ACHN (cell line): ENCODE measurements around the gene SPAG9.
A peak's percentile ranks its signal among the peaks of the same experiment; 100 is the strongest.

ENCODE experiments used
- DNase-seq: peaks from one replicate; pipeline ENCODE4 v3.0.0-alpha.2; 2015
- in situ Hi-C: cut with HindIII; loops from 2 replicates; pipeline ENCODE4 v1.10.0; 2017; ENCODE audit warnings: low sequenced_read_pairs, low pct_ligation_motif_present, low pct_unique_long_range_greater_than_20kb

SPAG9 gene

DNA sequence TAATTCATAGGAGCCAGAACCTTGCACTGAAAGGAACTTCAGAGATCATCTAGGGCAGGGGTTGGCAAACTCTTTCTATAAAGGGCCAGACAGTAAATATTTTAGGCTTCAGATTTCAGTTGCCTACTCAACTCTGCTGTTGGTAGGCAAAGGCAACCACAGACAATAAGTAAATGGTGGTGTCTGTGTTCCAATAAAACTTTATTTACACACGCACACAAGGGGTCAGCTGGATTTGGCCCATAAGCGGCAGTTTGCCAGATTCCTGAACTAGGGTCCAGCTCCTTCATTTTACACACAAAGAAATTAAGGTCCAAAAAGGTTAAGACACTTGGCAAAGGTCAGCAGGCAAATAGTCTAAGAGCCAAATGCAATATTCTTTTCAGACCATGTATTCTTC, 107.3 kb downstream of the SPAG9 start:
- in situ Hi-C loops = no loop called here
- DNase-seq = no peak

DNA sequence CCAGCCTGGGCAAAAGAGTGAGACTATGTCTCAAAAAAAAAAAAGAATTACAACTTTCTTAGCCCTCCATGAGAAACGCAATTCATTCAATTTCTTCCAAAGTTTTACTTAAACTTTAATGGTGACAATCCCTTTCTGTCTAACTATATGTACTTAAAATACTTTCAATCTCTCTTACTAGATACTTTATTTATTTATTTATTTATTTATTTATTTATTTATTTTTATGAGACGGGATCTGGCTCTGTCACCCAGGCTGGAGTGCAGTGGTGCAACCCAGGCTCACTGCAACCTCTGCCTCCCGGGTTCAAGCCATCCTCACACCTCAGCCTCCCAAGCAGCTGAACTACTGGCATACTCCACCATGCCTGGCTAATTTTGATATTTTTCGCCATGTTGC, 108.1 kb downstream of the SPAG9 start:
- in situ Hi-C loops = no loop called here
- no peak for DNase-seq

GRCh38 chr17:51010173-51010675, 110.4 kb downstream of the SPAG9 start:
- no peak for DNase-seq
- in situ Hi-C loops = no loop called here

DNA sequence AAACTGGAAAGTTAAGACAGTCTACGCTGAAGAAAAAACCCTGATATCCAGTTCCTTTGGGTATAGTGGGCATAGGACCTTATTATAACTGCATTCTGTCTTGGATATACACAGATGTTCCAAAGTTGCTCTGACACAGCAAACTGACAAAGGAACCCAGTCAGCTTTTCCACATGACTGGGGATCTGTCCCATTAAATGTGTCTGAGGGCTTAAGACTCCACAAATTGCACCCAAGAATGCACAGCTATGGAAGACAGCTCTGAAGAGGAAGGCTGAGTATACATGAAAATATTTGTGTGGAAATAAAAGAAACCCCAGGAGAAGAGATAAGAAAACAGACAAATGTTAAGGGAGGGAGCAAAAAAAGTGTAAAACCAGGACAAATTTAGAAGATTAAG, 114.1 kb downstream of the SPAG9 start:
- in situ Hi-C loops = no loop called here
- peak; percentile 47 for DNase-seq

DNA sequence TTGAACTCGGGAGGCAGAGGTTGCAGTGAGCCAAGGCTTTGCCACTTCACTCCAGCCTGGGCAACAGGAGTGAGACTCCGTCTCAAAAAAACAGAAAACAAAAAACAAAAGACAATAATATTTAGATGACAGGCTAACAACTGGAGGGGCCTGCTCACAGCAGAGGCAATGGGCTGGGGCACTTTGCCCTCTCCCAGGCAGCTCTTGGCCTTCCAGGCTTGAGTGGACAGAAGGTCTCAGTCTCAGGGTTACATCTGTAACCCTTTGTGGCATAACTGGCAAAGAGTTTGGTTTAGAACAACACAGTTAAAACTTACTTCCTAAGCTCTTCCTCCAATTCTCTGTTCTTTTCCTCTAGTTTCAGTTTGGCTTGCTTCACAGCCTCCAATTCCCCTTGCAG, 114.9 kb downstream of the SPAG9 start:
- no peak for DNase-seq
- in situ Hi-C loops = no loop called here

DNA sequence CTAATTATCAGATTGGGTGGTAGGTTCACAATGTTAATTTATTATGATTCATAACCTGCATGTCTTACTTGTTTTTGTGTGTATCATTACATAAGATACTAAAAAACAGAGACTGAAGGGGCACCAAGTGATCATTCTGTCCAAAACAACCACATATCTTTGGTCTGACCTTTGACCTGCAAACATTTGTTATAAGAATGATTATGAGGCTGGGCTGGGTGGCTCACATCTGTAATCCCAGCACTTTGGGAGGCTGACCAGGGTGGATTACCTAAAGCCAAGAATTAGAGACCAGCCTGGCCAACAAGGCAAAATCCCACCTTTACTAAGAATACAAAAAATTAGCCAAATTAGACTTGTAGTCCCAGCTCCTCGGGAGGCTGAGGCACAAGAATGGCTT, 116.4 kb downstream of the SPAG9 start:
- in situ Hi-C loops = no loop called here
- no peak for DNase-seq

- in situ Hi-C loops = no loop called here
- peak; percentile 78 for DNase-seq
Observed at GRCh38 chr17:51000835-51001638, 119.6 kb downstream of the SPAG9 start.

DNA sequence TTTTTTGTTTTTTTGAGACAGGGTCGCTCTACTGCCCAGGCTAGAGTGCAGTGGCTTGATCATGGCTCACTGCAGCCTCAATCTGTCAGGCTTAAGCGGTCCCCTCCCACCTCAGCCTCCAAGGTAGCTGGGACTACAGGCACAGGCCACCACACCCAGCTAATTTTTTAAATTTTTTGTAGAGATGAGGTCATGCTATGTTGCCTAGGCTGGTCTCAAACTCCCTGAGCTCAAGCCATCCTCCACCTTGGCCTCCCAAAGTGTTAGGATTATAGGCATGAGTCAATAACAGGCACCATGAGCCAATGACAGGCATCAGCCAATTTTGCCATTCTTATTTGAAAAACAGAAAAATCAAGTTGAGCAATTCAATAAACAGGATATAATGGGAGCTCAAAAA, 125.0 kb downstream of the SPAG9 start:
- in situ Hi-C loops = no loop called here
- DNase-seq = no peak

GRCh38 chr17:50993544-50993943, 127.1 kb downstream of the SPAG9 start:
- DNase-seq = no peak

GRCh38 chr17:50989149-50989548, 131.5 kb downstream of the SPAG9 start:
- in situ Hi-C loops = no loop called here
- no peak for DNase-seq

More at GRCh38 chr17:50993544-50993943, 127.1 kb downstream of the SPAG9 start:
- in situ Hi-C loops = no loop called here

- in situ Hi-C loops = no loop called here
- DNase-seq = no peak
Observed at GRCh38 chr17:50988427-50988826, 132.2 kb downstream of the SPAG9 start.

DNA sequence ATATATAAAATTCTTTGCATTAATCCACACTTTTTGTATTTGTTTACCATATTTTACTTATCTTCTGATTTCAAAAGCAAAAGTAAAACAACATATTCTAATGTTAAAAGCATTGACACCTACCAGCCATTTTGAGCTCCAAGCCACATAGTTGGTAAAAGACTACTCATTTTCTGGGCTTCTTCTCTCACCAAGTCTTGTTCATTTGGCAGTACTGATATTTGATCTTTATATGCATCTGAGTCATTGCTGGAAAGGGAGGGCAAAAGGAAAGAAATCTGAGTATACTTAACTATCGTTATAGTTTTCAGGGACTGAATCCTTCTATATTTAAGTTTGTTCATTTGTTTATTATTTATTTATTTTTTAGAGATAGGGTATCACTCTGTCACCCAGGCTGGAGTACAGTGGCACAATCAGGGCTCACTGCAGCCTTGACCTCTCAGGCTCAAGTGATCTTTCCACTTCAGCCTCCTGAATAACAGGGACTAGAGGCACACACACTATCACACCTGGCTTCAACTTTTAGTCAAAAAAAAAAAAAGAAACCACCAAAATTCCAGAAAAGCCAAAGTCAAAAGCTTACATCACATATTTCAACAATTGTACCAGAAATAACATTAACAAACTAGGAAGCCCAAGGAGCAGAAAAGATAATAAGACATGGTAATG, 133.5 kb downstream of the SPAG9 start:
- in situ Hi-C loops = no loop called here
- DNase-seq = peak; percentile 16

- in situ Hi-C loops = no loop called here
- DNase-seq = no peak
Observed at GRCh38 chr17:50981279-50981678, 139.4 kb downstream of the SPAG9 start.

DNA sequence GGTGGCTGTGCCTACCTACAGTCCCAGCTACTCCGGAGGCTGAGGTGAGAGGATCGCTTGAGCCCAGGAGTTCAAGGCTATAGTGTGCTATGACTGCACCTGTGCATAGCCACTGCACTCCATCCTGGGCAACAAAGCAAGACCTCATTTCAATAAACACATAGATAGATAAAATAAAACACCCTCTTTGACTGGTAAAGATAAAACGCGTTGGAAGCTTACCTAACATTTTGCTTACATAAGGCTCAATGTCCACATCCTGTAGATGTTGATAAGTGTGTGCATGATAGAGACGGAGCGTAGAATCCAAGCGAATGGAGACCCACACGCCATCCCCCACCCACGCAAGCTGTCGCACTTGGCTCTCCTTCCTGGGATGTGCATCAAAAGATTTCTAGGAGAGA, 141.1 kb downstream of the SPAG9 start:
- no peak for DNase-seq
- in situ Hi-C loops = no loop called here

DNA sequence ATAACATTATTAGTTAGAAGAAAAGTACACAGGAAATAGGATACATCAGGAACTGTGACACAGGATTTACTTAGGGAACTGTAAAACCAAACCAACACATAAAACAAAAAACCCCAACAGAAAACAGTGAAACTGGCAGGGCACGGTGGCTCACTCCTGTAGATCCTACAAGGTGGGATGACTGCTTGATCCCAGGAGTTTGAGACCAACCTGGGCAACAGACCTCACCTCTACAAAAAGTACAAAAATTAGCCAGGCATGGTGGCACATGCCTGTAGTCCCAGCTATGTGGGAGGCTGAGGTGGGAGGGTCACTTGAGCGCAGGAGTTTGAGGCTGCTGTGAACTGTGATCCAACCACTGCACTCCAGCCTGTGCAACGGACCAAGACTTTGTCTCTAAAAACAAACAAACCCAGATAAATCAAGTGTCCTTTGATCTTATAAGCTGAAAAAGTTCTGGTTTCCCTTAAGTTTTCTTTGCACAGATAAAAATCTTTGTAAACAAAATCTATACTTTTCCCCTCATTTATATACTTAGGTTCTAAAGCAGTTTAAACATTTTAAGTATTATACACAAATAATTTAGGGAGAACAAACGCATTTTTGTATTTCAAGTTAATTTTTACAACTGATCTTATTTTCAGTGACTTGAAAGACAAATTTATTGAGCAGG, 143.0 kb downstream of the SPAG9 start:
- in situ Hi-C loops = no loop called here
- DNase-seq = no peak

DNA sequence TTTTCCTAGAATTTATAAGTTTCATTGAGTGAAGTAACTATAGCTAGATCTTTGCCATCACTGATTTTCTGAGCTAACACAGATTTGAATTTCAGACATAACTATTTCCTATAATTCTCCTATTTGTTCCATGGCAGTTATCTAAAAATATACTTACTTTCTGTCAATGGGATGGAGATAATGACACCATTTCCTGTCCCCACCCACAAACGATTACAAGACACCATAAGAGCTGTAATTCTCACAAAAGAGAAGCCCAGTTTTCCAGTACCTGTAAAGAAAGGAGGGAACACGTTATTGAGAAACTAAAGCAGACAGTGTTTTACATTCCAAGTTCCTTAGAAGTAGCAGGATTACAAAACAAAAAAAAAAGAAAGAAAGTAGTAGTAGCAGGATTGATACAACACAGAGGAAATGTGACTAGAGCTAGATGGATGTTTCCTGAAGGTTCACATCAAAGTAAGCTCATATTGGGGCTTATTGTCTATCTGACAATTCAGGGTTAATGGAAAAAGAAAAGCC, 143.7 kb downstream of the SPAG9 start:
- in situ Hi-C loops = no loop called here
- DNase-seq = no peak

DNA sequence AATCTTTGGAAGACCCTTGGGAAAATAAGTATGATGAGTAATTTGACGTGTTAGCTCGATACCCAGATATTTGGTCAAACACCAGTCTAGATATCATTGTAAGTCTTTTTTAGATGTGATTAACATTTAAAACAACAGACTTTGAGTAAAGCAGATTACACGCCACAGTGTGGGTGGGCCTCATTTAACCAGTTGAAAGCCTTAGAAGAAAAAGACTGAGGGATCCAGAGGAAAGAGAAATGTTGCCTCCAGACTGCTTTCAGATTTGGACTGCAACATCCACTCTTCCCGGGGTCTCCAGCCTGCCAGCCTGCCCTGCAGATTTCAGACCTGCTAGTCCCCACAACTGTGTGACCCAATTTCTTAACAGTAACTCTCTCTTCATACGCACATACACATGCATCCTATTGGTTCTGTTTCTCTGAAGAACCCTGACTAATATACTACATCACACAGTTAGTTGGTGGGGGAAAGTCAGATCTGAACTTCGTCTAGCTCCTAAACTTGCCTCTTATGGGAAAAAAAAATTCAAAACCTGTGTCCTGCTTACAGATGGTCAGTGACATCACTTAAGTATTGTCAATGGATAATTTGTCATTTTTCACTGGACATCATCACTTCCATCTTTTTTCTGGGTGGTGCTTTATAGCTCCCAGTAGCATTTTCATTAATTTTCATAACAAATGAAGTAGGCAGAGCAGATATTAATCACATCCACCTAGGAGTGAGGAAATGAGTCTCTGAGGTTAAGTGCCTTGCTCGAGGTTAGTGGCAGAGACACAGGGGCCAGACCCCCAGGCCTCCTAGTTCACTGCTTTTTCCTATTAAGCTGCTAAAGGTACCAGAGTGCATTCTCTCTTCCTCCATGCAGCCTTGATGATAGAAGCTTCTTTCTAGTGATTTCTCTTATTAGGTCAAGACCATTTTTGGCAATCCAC, 146.8 kb downstream of the SPAG9 start:
- in situ Hi-C loops = no loop called here
- DNase-seq = no peak

GRCh38 chr17:50972577-50972976, 148.1 kb downstream of the SPAG9 start:
- in situ Hi-C loops = no loop called here
- DNase-seq = no peak
